ENCODE measurements around the gene CCNF.

DNA sequence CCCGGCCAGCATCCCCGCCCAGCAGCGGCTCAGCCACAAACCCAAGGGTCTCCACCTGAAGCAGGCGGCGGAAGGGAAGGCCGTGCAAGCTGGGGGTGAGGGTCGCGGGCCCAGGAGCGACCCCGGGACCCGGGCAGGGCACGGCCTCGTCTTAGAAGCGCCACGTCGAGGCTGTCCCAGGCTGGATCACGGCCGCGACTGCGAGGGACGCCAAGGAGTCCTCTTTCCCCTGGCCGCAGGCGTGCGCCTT is 538 bp upstream of the CCNF start:
- TF ChIP-seq FOXM1 (IDR thresholded peaks at IDR 0.05; ENCODE audit: borderline replicate concordance) (no peak), NFRKB (IDR thresholded peaks at IDR 0.05) (no peak), FOXA1 (IDR thresholded peaks at IDR 0.05) (no peak)
